GM12874 (cell line): Measurements from ENCODE around the gene CDHR1.

Experiments used
- TF ChIP-seq, protein P1 (sequence below): IDR thresholded peaks from 2 replicates; pipeline ENCODE4 v1.5.1; 2011; ENCODE audit warnings: low read depth, mild to moderate bottlenecking, control low read depth, low read length, moderate library complexity; ENCODE audit not compliant: insufficient read depth

CDHR1 gene

DNA sequence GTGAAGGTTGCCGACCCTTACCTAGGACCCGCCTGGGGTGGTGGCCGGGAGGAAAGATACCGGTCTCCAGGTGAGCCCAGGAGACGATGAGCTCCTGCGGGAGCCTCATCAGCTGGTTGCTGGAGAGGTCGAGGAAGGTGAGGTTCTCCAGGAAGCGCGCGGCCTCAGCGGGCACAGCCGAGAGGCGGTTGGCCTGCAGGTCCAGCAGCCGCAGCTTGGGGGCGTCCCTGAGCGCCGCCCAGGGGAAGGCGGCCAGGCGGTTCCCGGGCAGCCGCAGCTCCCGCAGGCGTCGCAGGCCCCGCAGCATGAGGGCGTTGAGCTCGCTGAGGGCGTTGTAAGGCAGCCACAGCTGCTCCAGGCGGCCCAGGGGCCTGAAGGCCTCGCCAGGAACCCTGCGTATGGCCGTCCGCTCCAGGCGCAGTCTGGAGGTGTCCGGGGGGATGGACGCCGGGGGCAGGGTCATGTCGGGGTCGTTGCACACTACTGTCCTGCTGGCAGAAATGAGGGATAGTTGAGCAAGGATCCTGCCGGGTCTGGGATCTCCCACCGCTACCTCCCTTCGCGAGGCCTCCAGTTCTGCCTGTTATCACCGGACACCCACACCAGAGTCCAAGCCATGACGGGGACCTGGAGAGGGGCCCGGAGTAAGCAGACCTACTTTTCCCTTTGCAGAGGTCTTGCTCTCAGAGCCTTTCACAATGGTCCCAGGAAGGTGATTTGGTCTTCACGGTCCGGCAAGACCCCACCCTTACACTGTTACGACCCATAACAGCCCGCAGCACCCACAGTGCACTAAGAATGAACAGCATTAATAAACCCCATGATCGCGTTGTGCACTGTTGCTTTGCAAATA, 43.1 kb downstream of the CDHR1 start:
- TF ChIP-seq, protein P1, sequence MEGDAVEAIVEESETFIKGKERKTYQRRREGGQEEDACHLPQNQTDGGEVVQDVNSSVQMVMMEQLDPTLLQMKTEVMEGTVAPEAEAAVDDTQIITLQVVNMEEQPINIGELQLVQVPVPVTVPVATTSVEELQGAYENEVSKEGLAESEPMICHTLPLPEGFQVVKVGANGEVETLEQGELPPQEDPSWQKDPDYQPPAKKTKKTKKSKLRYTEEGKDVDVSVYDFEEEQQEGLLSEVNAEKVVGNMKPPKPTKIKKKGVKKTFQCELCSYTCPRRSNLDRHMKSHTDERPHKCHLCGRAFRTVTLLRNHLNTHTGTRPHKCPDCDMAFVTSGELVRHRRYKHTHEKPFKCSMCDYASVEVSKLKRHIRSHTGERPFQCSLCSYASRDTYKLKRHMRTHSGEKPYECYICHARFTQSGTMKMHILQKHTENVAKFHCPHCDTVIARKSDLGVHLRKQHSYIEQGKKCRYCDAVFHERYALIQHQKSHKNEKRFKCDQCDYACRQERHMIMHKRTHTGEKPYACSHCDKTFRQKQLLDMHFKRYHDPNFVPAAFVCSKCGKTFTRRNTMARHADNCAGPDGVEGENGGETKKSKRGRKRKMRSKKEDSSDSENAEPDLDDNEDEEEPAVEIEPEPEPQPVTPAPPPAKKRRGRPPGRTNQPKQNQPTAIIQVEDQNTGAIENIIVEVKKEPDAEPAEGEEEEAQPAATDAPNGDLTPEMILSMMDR: peak; percentile 49

DNA sequence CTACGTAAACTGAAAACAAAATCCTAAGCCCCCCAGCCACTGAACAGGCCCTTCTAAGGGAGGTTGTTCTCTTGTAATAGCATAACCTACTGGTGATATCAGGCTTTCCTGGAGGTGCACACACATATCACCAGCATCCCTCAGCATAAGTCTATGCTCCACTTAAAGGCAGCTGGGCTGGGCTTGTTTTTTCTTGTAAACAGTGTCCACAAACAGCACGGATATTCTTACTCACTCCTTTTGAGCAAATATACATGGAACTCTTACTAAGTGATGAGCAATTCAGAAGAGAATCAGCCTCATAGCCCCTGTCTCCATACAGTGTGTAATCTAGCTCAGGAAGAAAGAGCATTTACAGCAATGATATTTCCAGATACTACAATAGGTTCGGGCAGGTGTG, 44.6 kb downstream of the CDHR1 start:
- TF ChIP-seq, protein P1: no peak

DNA sequence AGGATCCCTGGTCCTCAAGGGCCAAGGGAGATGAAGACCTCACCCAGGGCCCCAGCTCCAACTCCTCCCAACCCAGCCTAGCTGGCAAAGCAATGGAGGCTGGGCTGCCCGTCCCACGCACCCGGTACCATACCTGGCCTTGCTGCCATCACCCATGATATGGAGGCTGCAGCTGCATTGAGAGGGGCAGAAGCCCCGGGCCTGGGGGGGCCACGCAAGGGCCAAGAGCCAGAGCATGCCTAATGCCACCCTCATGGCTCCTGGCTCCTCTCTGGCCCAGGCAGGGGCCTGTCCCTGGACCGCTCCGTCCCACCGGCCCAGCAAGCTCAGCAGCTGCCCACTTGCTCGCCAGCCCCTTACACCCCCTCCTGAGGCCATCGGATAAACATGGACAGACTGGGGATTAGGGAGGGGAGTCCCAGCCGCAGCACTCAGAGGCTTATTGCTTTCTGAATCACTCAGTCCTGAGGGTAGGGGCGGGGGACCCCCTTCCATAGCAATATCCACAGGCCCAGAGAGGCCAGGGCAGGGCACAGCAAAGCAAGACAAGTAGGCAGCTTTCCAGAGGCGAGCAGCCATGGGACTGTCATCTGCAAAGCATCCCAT, 47.0 kb downstream of the CDHR1 start, which contains the start of gene LRIT1:
Gene LRIT1, minus strand, starts transcription at position 362 of the 606 bp plus-strand sequence. Its CDS starts 107 bp downstream, at position 255.
- TF ChIP-seq, protein P1: no peak

DNA sequence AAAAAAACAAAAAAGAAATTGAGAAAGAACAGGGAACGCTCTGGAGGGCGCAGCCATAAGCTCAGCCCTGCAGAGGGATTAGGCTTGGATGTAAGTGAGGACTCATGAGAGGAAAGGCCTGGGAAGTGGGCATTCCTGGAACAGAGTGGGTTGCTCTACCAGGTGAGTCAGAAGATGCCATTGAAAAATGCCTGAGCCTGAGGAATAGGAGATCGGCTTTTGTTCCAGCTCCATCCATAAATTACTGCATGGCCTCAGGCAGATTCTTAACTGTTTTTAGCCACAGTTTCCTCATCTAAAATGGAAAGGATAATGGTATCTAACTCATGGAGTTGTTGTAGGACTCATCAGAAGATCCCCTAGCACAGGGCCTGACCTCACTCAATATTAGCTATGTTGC, 49.4 kb downstream of the CDHR1 start:
- TF ChIP-seq, protein P1: no peak

DNA sequence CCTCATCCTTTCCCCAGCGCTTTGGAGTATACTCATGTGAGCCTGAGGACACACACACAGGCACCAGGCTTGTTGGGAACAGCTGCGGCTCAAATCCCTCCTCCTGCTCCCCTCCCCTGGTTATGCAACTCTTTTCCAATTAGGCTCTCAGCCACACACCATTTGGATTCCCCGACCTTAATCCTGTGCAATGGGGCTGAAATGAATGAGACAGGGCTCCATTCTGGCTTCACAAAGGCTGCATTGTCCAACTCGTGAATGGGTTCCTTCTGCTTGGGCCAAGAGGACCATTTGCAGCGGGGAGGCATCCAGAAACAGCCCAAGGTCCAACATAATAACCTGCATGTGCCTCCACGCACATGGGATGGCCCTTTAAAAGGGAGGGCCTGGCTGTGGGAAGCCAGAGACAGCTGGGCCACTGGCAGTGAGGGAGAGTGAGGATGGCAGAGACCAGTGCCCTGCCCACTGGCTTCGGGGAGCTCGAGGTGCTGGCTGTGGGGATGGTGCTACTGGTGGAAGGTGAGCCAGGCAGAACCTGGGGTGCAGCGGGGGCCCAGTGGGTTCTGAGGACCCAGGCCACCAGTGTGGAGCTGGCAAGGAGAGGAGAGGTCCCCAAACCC, 50.4 kb downstream of the CDHR1 start, which contains the start of gene RGR:
Gene RGR, plus strand, starts transcription at position 403 of the 620 bp plus-strand sequence. Its CDS starts 38 bp downstream, at position 441.
- TF ChIP-seq, protein P1: no peak

DNA sequence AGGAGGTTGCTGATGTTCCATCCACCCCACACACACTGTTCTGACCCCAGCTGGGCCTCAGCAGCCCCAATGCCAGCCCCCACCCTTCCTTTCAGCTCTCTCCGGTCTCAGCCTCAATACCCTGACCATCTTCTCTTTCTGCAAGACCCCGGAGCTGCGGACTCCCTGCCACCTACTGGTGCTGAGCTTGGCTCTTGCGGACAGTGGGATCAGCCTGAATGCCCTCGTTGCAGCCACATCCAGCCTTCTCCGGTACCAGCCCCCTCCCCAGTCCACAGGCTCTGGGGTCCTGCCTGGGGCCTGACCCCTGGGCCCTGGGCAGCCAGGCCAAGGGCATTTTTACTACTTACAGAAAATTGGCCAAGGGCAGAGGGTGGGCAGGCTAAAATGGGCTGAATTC, 53.2 kb downstream of the CDHR1 start:
- TF ChIP-seq, protein P1: no peak

DNA sequence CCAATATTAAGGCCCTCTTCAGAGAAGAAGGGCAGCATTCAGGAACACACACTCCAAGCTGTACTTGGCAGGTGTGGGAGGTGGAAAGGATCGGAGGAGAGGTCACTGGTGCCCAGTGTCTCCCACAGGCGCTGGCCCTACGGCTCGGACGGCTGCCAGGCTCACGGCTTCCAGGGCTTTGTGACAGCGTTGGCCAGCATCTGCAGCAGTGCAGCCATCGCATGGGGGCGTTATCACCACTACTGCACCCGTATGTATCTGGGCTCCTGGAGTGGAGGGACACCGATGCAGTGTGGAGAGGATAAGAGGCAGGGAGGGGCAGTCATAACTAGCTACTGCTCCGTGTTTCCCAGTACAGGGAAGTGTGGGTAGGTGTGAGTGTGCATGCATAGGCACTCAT, 54.5 kb downstream of the CDHR1 start:
- TF ChIP-seq, protein P1: no peak
